ENCODE measurements around the gene C1orf35.

The C1orf35 gene

GRCh38 chr1:228077565-228078330, 25.4 kb downstream of the C1orf35 start:
- no peak for DNase-seq

- no peak for DNase-seq
These were observed 26.2 kb downstream of the C1orf35 start for GRCh38 chr1:228076796-228077430.

- no peak for DNase-seq
These were observed 27.3 kb downstream of the C1orf35 start for GRCh38 chr1:228075801-228076271.

DNA sequence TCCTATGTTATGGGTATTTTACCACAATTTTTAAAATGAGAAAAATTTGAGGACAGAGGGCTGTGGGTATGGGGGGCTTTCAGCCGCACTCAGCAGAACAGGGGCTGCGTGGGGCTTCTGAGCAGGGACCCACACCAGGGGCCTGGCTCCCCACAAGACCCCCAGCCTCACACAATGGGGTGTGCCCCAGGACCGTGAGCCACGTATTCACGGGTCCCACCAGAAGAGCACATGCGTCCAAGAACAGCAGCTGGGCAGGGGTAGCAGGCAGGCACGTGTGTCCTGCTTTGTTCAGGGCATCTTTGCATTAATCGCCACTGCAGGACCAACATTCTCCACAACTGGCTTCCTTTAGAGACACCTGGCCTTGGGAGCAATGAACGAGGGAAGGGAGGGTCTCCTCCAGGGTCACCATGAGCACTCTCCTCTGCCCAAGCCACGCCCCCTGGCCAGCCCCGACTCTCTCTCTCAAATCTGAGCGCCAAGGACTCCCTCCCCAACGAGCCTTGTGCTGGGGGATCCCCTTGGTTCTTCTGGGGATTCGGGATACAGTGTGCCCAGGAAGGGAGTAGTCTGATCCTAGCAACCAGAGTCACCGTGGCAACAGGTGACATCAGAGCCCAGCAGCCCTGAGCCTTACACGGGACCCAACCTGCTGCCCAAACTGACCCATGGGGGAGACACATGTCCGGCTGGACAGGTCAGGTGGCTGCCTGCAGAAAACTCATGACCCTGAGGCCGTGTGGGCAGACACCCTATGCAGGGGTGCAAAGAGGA, 28.0 kb downstream of the C1orf35 start:
- no peak for DNase-seq

- peak; percentile 36 for DNase-seq
These were observed 29.1 kb downstream of the C1orf35 start for GRCh38 chr1:228073857-228074545.

DNA sequence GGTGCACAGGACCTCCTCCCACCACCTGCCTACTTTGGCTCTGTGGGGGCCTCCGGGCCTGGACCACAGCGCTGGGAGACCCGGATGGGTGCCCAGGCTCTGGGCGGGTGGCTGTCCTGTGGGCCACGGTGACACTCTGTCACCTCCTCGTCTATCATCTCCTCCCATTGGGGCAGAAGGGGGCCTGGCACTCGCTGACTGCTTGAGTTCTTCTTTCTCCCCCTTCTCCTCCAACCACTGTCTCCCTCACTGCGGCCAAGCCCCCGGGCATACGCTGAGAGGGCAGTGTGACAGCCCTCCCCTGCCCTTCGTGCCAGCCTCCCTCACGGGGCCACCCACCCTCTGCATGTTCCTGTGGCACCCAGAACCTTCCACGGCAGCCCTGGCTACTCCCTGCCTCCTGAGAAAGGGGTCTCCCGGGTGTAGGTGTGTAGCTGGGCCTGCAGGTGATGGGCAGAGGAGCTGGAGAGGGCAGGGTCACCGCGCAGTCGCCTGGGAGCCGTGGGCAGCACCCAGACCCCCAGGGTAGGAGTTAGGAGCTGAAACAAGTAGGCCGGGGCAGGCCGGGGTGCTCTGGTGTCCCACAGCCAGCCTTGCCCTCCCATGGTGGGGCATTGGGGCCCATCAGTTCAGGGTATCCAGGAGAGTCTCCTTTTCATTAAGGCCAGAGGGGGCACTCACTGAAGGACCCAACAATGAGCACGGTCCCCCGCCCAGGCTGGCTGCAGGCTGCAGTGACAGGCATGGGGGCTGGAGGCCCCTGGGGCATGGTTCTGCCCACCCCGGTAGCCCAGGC, 29.9 kb downstream of the C1orf35 start:
- no peak for DNase-seq

DNA sequence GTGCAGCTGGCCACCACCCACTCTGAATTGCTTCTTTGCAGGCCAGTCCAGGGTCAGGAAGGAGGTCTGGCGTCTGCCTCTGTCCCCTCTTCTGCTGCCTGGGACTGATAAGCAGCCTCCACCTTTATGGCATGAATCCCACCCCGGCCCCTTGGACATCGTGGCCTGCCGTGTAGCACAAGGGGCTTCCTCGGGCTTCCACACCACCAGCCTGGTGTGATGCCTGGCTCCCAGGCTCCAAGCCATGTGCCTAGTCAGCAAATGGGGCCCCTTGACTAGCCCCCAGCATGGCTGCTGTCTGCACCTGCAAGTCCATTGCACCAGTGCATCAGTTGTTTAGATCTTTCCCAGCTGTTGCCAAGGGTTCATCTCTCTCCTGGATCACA, 30.5 kb downstream of the C1orf35 start:
- DNase-seq: no peak

GRCh38 chr1:228071839-228072657, 31.1 kb downstream of the C1orf35 start:
- no peak for DNase-seq

DNA sequence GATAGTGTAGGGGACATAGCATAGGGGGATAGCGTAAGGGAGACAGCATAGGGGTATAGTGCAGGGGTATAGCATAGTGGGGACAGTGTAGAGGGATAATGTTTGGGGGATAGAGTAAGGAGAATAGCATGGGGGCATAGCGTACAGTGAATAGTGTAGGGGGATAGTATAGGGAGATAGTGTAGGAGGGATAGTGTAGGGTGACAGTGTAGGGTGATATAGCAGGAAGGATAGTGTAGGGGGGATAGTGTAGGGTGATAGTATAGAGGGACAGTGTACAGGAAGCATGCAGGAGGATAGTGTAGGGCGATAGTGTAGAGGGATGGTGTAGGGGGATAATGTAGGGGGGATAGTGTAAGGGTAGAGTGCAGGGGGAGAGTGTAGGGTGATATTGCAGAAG, 32.3 kb downstream of the C1orf35 start:
- no peak for DNase-seq

DNA sequence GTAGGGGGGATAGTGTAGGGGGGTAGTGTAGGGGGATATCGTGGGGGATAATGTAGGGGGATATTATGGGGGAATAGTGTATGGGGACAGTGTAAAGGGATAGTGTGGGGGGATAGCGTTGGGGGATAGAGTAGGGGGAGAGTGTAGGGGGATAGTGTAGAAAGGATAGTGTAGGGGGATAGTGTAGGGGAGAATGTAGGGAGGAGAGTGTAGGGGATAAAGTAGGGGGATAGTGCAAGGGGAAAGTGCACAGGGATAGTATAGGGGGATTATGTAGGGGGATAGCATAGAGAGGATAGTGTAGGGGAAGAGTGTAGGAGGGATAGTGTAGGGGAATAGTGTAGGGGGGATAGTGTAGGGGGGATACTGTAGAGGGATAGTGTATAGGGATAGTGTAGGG, 33.0 kb downstream of the C1orf35 start:
- no peak for DNase-seq

GRCh38 chr1:228068359-228068758, 34.8 kb downstream of the C1orf35 start:
- no peak for DNase-seq

DNA sequence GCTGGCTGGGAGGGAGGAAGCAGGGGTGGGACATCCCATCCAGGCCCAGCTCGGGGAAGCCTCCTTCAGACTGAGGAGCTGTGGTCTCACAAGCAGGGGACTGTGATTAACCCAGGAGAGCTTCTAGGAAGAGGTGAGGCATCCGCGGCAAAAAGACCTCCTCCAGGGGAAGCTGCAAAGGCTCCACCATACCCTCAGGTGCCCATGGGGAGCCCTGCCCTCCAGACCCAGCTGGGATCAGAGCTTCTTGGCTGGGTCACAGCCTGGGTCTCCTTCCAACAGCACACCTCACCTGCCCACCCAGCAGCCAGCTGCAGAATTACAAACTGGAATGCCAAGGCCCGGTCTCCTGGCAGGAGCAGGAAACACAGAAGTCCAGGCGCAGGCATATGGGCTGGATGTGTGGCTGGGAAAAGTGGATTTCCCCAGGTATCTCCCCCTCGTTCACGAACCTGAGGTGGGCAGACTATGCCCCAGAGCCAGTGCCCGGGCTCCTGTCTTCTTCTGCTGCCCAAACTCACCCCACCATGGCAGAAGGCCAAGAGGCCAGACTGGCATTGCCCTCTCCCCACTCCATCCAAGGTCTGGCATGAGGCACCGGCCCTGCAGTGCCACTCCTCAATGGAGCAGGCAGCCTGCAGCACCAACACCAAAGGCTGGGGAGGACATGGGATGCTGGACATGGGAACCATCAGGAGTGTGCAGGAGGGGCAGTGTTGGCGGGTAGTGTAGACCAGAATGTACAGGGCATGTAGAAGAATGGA, 36.1 kb downstream of the C1orf35 start:
- no peak for DNase-seq

DNA sequence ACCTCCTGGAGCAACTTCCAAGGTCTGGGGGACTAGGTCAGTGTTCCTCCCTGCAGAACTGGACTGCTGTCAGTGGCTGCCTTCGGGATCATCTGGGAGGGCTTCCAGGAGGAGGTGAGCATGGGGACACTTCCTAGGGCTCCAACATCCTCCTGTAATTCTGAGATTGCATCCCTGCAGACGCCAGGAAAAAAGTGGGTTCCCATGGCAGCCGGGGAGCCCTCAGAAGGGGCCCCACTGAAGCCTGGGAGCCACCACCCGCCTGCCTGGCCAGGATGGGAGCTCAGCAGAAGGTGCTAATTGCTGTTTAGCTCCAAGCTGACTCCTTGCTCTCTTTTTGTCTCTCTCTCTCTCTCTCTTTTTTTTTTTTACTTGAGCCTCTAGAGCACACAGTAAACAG, 36.7 kb downstream of the C1orf35 start:
- no peak for DNase-seq

DNA sequence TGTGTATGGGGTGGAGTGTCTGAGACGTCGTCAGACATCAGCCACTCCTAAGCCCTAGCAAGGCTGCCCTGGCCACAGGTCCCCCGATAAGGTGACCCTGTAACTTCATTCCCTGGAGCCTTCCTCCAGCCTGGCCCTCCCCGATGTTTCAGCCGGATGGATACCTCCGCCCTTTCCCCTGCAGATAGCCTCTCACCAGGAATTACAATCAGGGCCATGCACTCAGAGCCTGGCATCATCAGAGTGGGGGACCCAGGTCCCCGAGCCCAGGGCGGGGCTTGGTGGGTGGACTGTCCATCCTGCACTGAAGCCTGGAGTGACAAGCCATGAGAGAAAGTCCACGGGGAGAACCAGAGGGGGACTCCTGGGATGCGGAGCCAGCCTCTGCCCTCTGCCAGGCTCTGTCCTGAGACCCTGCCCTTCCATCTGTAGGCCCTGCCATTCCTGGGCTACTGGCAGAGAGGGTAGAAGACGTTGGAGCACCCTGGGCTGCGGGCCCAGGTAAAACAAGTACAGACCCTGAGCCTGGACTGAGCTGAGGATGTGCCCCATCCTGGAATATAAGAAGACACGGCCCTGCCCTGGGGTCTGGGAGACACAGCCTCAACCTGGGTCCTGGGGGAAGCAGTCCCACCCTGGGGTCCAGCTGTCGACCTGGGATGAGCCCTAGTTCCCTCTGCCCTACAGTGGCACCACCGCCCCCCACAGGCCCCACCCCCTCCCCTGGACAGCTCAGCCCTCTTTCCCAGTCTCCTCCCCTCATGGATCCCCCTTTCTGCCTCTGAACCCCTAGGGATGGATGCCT, 37.4 kb downstream of the C1orf35 start:
- DNase-seq: no peak

DNA sequence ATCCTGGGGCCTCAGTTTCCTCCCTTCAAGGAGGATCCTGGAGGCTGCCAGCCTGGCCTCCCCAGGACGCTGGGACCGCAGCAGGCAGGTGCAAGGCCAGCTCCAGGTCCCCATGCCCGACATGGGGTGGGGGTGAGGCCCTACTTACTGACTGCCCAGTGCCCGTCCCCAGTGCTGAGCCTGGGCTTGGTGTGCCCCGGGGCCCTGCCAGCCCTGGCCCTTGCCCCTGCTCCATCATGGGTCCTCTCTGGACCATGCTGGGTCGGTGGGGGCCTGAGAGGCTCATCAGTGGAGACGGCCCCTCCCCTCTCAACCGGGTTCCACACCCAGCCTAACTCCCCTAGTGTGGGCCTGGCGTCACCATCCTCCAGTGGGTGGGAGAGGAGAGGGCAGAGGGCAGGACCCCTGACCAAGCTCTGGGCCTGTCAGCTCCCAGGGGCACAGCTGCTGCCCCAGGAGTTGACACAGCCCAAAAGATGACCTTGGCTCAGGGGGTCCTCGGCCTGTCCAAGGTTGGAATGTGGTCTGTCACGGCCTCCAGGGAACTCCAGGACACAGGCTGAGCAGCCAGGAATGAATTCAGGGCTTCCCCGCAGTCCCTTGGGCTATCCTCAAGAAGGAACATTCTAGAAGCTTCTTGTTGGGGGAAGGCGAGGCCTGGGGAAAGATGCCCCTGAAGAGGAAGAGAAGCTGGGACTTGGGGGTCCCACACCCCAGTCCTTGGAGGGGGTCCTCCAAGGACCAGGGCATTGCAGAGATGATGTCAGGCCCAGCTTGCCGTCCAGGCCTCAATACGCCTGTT, 38.2 kb downstream of the C1orf35 start:
- DNase-seq: no peak

DNA sequence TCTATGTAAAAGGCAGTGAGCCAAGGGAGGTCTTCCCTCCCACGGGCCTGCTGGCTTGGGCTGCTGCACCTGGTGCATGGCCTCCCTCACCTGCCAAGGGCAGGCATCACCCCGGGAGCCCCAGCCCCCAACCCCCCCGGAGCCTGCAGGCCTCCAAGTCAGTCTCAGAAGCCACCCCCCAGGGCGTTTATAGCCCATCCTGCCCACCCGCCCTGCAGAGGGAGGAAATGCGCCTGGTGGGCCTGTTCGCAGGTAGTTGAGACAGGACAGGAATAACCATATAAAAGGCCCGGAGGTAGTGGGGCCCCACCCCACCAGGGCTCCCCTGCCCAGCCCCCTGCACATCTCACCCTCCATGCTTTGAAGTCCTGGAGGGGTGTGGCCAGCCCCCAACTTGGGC, 38.8 kb downstream of the C1orf35 start:
- no peak for DNase-seq

DNA sequence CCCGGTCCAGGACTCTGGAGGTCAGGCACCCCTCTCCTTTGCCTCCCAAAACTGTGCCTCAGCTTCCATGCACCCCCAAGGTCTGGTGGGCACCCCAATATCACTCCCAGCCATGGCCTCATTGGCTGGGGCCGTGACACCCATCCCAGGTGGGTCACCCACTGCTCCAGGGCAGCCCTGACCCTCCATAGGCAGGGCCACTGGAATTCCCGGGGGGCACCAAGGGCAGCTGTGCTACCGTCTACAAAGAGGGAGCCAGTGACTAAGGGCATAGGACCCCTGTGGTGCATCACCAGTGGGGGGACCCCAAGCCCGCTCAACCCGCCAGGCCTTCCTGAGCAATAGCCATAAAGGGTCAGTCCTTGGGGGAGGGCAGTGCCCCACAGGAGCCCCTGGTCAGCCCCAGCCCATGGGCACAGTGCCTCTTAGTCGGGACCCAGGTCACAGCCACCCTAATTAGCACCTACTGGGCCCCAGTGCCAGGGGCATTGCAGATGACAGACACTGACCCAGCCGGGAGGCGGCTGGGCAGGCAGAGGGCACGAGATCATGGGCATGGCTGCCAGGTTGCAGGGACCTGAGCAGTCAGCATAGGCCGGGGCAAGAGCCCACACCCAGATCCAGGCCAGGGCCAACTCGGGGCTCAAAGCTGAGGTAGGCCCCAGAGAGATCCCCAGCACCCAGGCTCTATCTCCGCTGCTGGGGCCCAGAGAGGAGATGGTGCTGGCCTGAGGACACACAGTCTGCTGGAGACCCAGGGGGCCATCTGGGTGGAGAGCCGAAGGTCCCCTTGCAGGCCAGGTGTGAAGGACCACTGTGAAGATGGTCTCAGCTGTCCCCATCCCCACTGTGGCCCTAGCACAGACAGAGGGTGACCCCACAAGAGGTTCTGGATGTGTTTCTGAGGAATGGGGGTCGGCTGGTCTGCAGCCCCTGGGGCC, 39.6 kb downstream of the C1orf35 start:
- no peak for DNase-seq

DNA sequence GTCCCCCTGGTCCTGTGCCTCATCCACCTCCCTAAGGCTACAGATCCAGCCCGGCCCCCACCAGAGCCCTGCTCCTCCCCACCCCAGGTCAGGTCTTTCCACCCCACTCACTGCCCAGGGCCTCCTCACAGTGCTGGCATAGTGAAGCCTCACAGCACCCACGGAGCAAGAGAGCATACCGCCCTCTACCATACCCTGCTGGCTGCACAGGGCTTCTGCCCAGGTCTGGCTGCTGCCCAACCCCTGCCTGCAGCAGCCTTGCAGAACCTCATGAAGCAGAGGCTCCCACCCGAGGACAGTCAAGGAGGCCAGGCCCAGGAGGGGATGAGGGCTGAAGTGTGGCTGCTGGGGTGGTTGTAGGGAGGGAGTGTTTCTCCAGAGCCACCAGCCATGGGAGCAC, 40.3 kb downstream of the C1orf35 start:
- DNase-seq: no peak

All from DMS79 (cell line).